Activated naive CD8-positive, alpha-beta T cell (primary cell): Measurements from ENCODE around the gene SRGAP3.

Experiments
- H3K27ac Mint-ChIP-seq: one replicate; pipeline ENCODE4 v1.8.0; 2021; ENCODE audit warnings: mixed read lengths
- H3K27me3 Mint-ChIP-seq: one replicate; pipeline ENCODE4 v1.8.0; 2021; ENCODE audit warnings: mixed read lengths
- H3K36me3 Mint-ChIP-seq: one replicate; pipeline ENCODE4 v1.8.0; 2021; ENCODE audit warnings: mixed read lengths
- H3K4me1 Mint-ChIP-seq: one replicate; pipeline ENCODE4 v1.8.0; 2021; ENCODE audit warnings: low read depth, mixed read lengths
- H3K4me3 Mint-ChIP-seq: one replicate; pipeline ENCODE4 v1.8.0; 2021; ENCODE audit warnings: mild to moderate bottlenecking, mixed read lengths
- H3K9me3 Mint-ChIP-seq: one replicate; pipeline ENCODE4 v1.8.0; 2021; ENCODE audit warnings: low read depth, mixed read lengths

Gene SRGAP3

GRCh38 chr3:9222956-9223639 is 26.3 kb downstream of the SRGAP3 start:
- H3K27ac Mint-ChIP-seq: no peak overlapping the region
- H3K9me3 Mint-ChIP-seq: no peaks in the 10 kb centered on the region
- H3K4me3 Mint-ChIP-seq: no peak overlapping the region
- H3K36me3 Mint-ChIP-seq: peaks cover 2% of the 10 kb centered on the region
- H3K27me3 Mint-ChIP-seq: peaks cover 1% of the 10 kb centered on the region
- peaks cover 5% of the 10 kb centered on the region for H3K4me1 Mint-ChIP-seq

DNA sequence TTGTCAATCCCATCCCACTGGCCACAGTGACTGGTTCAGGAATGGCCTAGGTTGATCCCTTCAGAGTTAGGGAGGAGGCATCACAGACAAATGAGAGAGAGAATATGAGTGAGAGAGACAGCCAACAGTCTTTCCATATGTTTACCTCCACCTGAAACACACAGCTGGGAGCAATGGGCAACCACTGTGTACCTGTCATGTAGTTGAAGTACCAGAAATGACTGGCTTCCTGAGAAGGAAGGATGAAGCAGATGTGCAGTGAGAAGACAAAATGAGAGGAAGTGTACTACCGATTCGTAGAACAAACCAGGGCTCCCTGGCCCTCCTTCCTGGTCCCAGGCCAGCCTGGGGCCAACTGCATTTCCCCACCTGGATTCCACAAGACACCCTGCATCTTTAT is 27.4 kb downstream of the SRGAP3 start:
- Mint-ChIP-seq H3K4me3 (no peak overlapping the region), H3K36me3 (peaks cover 2% of the 10 kb centered on the region), H3K27ac (no peak overlapping the region), H3K4me1 (peaks cover 5% of the 10 kb centered on the region), H3K27me3 (peaks cover 1% of the 10 kb centered on the region), H3K9me3 (no peaks in the 10 kb centered on the region)

GRCh38 chr3:9218514-9218846 is 31.0 kb downstream of the SRGAP3 start:
- H3K36me3 Mint-ChIP-seq: peaks cover 2% of the 10 kb centered on the region
- no peaks in the 10 kb centered on the region for H3K9me3 Mint-ChIP-seq
- H3K4me3 Mint-ChIP-seq: no peak overlapping the region
- H3K27ac Mint-ChIP-seq: no peak overlapping the region
- H3K4me1 Mint-ChIP-seq: no peaks in the 10 kb centered on the region
- no peaks in the 10 kb centered on the region for H3K27me3 Mint-ChIP-seq

DNA sequence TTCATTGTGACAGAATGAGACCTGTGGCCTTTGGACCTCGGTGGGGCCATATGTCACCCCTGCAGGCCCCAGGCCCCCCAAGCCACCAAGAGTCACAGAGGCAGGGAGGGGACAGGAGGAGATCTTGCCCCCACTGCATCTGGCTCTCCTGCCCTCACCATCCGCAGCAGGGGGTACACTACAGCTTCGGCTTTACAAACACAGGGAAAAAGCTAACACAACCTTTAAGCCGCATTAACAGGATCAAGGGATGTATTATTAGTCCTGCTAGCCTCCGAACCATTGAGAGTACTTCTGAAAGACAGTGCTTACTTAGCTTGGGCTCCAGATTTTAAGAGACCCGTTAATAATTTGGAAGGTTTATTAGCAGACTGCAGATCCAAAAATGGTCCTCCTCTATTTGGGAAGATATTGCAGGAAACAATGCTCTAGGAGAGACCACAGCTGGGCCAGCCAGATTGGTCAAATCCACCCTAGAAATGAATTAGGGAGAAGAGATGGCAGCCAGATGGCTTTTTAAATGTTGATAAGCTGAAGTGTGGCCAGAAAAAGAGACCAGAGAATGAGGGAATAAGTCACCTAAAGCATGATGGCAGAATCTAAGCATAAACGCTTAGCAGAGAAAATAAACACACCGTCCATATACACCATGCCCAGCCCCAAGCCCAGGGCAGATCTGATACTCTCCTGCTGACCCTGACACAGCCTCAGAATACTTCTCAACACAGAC is 31.5 kb downstream of the SRGAP3 start:
- Mint-ChIP-seq H3K9me3 (no peaks in the 10 kb centered on the region), H3K27me3 (no peaks in the 10 kb centered on the region), H3K4me3 (no peak overlapping the region), H3K36me3 (peaks cover 2% of the 10 kb centered on the region), H3K27ac (no peak overlapping the region), H3K4me1 (no peaks in the 10 kb centered on the region)

DNA sequence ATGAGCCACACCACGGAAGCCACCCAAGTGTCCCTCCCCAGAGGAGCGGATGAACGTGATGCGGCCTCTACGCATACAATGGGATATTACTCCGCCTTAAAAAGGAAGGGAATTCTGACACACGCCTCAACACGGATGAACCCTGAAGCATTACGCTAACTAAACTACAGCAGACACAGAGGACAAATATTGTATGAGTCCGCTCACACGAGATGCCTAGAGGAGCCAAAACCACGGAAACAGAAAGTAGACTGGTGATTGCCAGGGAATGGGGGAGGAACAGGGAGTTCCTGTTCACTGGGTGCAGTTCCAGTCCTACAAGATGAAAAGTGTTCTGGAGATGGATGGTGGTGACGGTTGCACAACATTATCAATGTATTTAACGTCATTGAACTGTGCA is 32.7 kb downstream of the SRGAP3 start:
- no peak overlapping the region for H3K4me3 Mint-ChIP-seq
- no peaks in the 10 kb centered on the region for H3K9me3 Mint-ChIP-seq
- H3K27me3 Mint-ChIP-seq: no peaks in the 10 kb centered on the region
- H3K4me1 Mint-ChIP-seq: no peaks in the 10 kb centered on the region
- peaks cover 2% of the 10 kb centered on the region for H3K36me3 Mint-ChIP-seq
- no peak overlapping the region for H3K27ac Mint-ChIP-seq

GRCh38 chr3:9214599-9214998 is 34.8 kb downstream of the SRGAP3 start:
- H3K4me1 Mint-ChIP-seq: no peaks in the 10 kb centered on the region
- no peaks in the 10 kb centered on the region for H3K9me3 Mint-ChIP-seq
- H3K4me3 Mint-ChIP-seq: no peak overlapping the region
- H3K27ac Mint-ChIP-seq: no peak overlapping the region
- H3K27me3 Mint-ChIP-seq: no peaks in the 10 kb centered on the region
- no peaks in the 10 kb centered on the region for H3K36me3 Mint-ChIP-seq

DNA sequence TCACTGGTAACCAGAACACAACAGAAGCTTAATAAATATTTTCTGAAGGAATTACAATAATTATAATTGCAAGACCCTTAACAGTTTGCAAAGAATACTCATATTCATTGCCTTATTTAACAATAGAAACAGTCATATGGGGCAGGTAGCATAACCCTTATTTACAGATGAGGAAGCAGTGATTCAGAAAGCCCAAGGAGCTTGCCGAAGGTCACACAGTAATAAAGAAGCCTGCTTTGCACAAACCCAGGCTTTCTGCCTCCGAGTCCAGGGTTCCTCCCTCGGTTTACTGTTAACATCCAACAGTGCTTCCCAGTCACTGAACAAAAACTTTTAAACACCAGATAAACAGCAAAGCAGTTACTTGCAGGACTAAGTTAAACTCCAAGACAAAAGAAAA is 35.3 kb downstream of the SRGAP3 start:
- Mint-ChIP-seq H3K9me3 (no peaks in the 10 kb centered on the region), H3K4me3 (no peak overlapping the region), H3K4me1 (no peaks in the 10 kb centered on the region), H3K36me3 (no peaks in the 10 kb centered on the region), H3K27ac (no peak overlapping the region), H3K27me3 (no peaks in the 10 kb centered on the region)

DNA sequence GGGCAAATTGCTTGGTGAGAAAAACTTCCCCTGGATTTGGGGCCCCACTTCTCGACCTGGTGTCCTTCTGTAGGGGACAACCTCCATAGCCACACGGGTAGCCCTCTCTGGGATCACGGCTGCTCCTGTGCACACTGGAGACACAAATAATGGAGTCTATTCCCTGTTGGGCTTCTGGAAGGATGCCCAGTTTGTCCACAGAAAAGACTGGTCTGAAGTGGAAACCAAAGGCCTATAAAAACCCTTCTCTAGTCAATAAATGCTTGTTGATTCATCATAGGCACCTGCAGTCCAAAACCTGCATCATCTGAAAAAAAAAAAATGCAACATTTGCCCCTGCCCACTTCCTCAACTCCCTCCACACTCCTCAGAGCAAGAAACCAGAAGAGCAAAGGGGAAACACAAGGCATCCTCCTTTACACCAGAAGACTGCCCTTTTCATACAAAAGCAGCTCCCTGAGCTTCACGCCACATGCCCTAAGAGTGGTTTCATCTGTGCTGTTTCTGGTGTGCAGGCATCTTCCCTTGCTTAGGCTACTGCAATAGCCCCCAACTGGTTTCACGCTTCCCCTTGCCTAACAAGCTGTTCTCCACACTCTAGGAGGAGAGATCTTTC is 36.3 kb downstream of the SRGAP3 start:
- no peak overlapping the region for H3K4me3 Mint-ChIP-seq
- no peak overlapping the region for H3K27ac Mint-ChIP-seq
- H3K4me1 Mint-ChIP-seq: no peaks in the 10 kb centered on the region
- H3K36me3 Mint-ChIP-seq: no peaks in the 10 kb centered on the region
- H3K27me3 Mint-ChIP-seq: no peaks in the 10 kb centered on the region
- no peaks in the 10 kb centered on the region for H3K9me3 Mint-ChIP-seq

GRCh38 chr3:9211155-9211950 is 38.1 kb downstream of the SRGAP3 start:
- no peak overlapping the region for H3K27ac Mint-ChIP-seq
- no peaks in the 10 kb centered on the region for H3K9me3 Mint-ChIP-seq
- no peaks in the 10 kb centered on the region for H3K36me3 Mint-ChIP-seq
- no peaks in the 10 kb centered on the region for H3K4me1 Mint-ChIP-seq
- no peak overlapping the region for H3K4me3 Mint-ChIP-seq
- H3K27me3 Mint-ChIP-seq: no peaks in the 10 kb centered on the region

DNA sequence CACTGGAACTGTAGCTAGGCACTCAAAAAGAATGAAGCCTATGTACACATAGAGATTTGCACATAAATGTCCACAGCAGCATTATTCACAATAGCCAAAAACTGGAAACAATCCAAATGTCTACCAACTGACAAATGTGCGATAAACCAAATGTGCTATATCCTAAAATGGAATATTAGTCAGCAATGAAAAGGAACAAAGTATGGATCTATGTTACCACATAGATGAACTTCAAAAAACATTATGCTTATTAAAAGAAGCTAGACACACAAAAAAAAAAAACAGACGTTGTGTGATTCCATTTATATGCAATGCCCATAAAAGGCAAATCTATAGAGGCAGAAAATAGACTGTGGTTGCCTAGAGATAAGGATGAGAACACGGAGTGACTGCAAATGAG is 39.7 kb downstream of the SRGAP3 start:
- H3K9me3 Mint-ChIP-seq: no peaks in the 10 kb centered on the region
- H3K27me3 Mint-ChIP-seq: no peaks in the 10 kb centered on the region
- no peak overlapping the region for H3K27ac Mint-ChIP-seq
- no peaks in the 10 kb centered on the region for H3K4me1 Mint-ChIP-seq
- no peaks in the 10 kb centered on the region for H3K36me3 Mint-ChIP-seq
- no peak overlapping the region for H3K4me3 Mint-ChIP-seq

DNA sequence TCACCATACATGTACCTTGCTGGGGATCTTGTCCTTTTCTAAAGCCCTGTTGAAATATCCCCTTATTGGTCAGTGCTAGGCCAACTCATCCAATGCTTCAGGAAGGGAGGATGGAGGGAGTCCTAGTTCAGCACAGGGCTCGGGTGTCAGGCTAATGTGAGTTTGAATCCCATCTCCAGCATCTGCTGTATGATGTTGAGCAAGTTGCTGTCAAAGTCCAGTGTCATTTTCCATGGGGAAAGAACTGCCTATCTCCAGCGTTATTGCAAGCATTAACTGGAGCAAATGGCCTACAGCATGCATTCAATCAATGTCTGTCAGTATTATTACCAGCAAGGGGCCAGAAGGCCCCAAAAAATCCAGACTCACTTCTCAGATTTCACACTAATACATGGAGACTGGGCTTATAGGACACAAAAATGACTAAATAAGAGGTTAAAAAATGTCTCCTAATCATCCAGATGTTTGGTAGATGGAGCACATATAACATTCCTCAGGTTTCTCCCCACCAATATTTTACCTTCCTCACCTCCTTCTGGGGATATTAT is 40.8 kb downstream of the SRGAP3 start:
- Mint-ChIP-seq H3K4me3 (no peak overlapping the region), H3K36me3 (no peaks in the 10 kb centered on the region), H3K27ac (no peak overlapping the region), H3K9me3 (no peaks in the 10 kb centered on the region), H3K27me3 (no peaks in the 10 kb centered on the region), H3K4me1 (no peaks in the 10 kb centered on the region)

DNA sequence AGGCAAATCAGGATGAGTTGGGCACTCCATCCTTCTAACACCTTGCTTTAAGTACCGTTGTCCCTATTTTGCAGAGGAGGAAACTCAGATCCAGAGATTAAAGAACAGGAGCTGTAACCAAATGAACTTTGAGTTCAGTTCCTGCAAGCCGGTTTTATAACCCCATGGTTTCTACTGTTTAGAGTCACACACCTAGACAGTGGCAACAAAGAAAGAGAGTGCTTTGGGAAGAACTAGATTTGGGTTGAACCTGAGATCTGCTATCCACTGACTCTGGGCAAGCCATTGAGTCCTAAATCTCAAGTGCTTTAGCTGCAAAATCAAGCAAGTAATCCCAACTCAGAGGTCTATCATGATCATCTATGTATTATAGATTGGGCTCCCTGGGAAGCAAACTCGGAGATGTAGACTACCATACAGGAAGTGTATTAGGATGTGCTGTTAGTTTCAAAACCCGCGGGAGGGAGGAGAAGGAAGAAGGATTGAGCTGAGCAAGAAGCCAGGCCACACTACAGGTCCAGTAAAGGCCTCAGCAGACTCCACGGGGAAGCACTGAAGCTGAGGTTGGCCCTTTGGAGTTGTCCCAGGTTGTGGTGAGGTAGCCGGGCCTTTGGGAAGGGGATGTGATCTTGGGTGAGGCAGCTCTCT is 42.2 kb downstream of the SRGAP3 start:
- Mint-ChIP-seq H3K9me3 (no peaks in the 10 kb centered on the region), H3K27me3 (no peaks in the 10 kb centered on the region), H3K4me3 (no peak overlapping the region), H3K4me1 (no peaks in the 10 kb centered on the region), H3K27ac (no peak overlapping the region), H3K36me3 (no peaks in the 10 kb centered on the region)

- Mint-ChIP-seq H3K27me3 (no peaks in the 10 kb centered on the region), H3K4me3 (no peak overlapping the region), H3K27ac (no peak overlapping the region), H3K9me3 (no peaks in the 10 kb centered on the region), H3K36me3 (no peaks in the 10 kb centered on the region), H3K4me1 (no peaks in the 10 kb centered on the region)
These were observed 43.2 kb downstream of the SRGAP3 start for GRCh38 chr3:9206287-9206686.

- no peaks in the 10 kb centered on the region for H3K36me3 Mint-ChIP-seq
- no peaks in the 10 kb centered on the region for H3K4me1 Mint-ChIP-seq
- H3K27me3 Mint-ChIP-seq: no peaks in the 10 kb centered on the region
- H3K27ac Mint-ChIP-seq: no peak overlapping the region
- H3K4me3 Mint-ChIP-seq: no peak overlapping the region
- H3K9me3 Mint-ChIP-seq: no peaks in the 10 kb centered on the region
These were observed 43.9 kb downstream of the SRGAP3 start for GRCh38 chr3:9205345-9206143.
